ENCODE results near the gene SYNJ1. TPM values are rescaled to one million over a fixed set of nuclear protein-coding genes. Genes with fewer than 3 reads are reported as not detected.
"Not testable (repeated sequence)": the region's sequence is repeated elsewhere in the genome, so short reads cannot be mapped to it uniquely, and the experiment has no call there.

SYNJ1 gene
- total RNA-seq, 1 experiment from 2014 or later, result 10.2 TPM

DNA sequence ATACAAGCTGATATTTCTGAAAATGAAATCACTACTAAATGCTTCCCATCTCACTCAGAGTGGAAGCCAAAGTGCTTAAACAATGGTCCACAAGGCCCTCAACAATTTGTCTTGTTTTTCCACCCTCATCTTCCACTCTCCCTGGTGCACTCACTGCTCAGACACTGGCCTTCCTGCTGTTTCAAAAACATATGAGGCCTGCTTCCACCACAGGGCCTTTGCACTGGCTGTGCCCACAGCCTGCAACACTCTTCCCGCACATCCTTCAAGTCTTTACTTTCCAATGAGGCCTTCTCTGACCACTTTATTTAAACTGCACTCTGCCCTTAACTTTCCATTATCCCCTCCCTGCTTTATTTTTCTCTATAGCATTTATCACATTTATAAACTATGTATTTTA is 53.8 kb downstream of the SYNJ1 start:
- Mint-ChIP-seq H3K27me3 (ENCODE audit: unreplicated experiment) (no peaks in the 10 kb centered on the region), H3K9me3 (ENCODE audit: low read depth, unreplicated experiment) (no peaks in the 10 kb centered on the region), H3K27ac (ENCODE audit: unreplicated experiment) (no peak overlapping the region)

DNA sequence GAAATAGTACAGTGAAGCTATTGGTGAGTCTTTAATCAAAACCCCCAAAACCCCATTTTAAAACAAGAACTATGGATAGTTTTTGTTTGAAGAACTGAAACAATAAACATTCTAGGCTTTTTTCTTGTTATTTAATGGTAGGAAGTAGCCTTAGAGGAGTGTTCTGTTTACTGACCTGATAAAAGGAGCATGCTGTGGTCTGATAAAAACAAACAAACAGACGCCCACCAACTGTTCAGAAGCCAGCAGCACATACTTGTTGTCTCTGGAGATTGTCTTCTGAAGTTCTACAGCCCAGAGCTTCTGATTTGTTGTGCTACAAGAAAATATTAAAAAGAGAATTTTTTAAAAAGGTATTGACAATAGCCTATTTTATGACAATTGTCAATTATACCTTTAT is 61.6 kb downstream of the SYNJ1 start:
- Mint-ChIP-seq H3K36me3 (ENCODE audit: insufficient read depth, unreplicated experiment) (peaks cover 4% of the 10 kb centered on the region), H3K4me1 (ENCODE audit: low read depth, unreplicated experiment) (no peaks in the 10 kb centered on the region), H3K27me3 (ENCODE audit: unreplicated experiment) (no peaks in the 10 kb centered on the region), H3K9me3 (ENCODE audit: low read depth, unreplicated experiment) (peaks cover 4% of the 10 kb centered on the region), H3K4me3 (ENCODE audit: low read depth, unreplicated experiment) (no peak overlapping the region), H3K27ac (ENCODE audit: unreplicated experiment) (no peak overlapping the region)
- no peak for DNase-seq
- intact Hi-C loops (cut with micrococcal nuclease; ENCODE audit: unreplicated experiment), result no loop called here
- CTCF ChIA-PET, result no interaction called here
- TF ChIP-seq, protein P1, sequence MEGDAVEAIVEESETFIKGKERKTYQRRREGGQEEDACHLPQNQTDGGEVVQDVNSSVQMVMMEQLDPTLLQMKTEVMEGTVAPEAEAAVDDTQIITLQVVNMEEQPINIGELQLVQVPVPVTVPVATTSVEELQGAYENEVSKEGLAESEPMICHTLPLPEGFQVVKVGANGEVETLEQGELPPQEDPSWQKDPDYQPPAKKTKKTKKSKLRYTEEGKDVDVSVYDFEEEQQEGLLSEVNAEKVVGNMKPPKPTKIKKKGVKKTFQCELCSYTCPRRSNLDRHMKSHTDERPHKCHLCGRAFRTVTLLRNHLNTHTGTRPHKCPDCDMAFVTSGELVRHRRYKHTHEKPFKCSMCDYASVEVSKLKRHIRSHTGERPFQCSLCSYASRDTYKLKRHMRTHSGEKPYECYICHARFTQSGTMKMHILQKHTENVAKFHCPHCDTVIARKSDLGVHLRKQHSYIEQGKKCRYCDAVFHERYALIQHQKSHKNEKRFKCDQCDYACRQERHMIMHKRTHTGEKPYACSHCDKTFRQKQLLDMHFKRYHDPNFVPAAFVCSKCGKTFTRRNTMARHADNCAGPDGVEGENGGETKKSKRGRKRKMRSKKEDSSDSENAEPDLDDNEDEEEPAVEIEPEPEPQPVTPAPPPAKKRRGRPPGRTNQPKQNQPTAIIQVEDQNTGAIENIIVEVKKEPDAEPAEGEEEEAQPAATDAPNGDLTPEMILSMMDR (IDR thresholded peaks at IDR 0.05; ENCODE audit: unreplicated experiment), result no peak
- no TSS peak for BruUV-seq (replicated peaks)

More for the DNA sequence above, 53.8 kb downstream of the SYNJ1 start:
- TF ChIP-seq, protein P1 (IDR thresholded peaks at IDR 0.05; ENCODE audit: unreplicated experiment), result no peak
- CTCF ChIA-PET, result no interaction called here
- no TSS peak for BruUV-seq (replicated peaks)
- H3K36me3 Mint-ChIP-seq (ENCODE audit: insufficient read depth, unreplicated experiment), result no peaks in the 10 kb centered on the region
- no peaks in the 10 kb centered on the region for H3K4me1 Mint-ChIP-seq (ENCODE audit: low read depth, unreplicated experiment)
- DNase-seq, result no peak
- no peak overlapping the region for H3K4me3 Mint-ChIP-seq (ENCODE audit: low read depth, unreplicated experiment)
- intact Hi-C loops (cut with micrococcal nuclease; ENCODE audit: unreplicated experiment), result no loop called here

DNA sequence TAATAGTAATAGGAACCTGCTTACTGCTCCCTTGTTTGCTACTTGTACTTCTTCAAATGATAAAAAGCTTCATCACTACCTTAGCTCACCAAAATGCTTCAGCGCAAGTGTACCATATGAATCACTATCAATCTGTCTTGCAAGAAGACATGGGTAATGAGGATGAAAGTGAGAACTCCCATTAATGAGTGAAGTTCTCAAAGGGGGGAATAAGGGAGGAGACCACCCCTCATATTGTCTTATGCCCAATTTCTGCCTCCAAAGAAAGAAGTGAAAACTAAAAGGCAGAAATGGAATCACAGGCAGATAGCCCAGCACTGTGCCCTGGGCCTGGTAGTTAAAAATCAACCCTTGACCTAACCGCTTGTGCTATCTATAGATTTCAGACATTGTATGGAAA is 63.7 kb downstream of the SYNJ1 start:
- H3K27ac Mint-ChIP-seq (ENCODE audit: unreplicated experiment); DNase-seq; H3K36me3 Mint-ChIP-seq (ENCODE audit: insufficient read depth, unreplicated experiment); H3K27me3 Mint-ChIP-seq (ENCODE audit: unreplicated experiment); H3K4me3 Mint-ChIP-seq (ENCODE audit: low read depth, unreplicated experiment); H3K9me3 Mint-ChIP-seq (ENCODE audit: low read depth, unreplicated experiment); H3K4me1 Mint-ChIP-seq (ENCODE audit: low read depth, unreplicated experiment); intact Hi-C loops (cut with micrococcal nuclease; ENCODE audit: unreplicated experiment); CTCF ChIA-PET; BruUV-seq (replicated peaks): not testable (repeated sequence)

DNA sequence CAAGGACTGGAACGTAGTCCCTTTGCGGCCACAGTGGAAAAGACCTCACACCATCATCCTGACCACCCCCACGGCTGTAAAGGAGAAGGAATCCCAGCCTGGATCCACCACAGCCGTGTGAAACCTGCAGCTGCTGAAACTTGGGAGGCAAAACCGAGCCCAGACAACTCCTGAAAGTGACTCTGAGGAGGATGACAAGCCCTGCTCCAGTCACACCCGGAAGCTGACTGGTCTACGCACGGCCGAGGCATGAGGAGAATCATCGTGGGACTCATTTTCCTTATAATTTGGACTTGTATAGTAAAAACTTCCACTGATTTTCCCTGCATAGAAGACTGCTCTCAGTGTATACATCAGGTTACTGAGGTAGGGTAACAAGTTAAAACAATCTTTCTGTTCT is 65.8 kb downstream of the SYNJ1 start:
- intact Hi-C loops (cut with micrococcal nuclease; ENCODE audit: unreplicated experiment); H3K4me1 Mint-ChIP-seq (ENCODE audit: low read depth, unreplicated experiment); H3K9me3 Mint-ChIP-seq (ENCODE audit: low read depth, unreplicated experiment); H3K27me3 Mint-ChIP-seq (ENCODE audit: unreplicated experiment); H3K36me3 Mint-ChIP-seq (ENCODE audit: insufficient read depth, unreplicated experiment); CTCF ChIA-PET; DNase-seq; H3K4me3 Mint-ChIP-seq (ENCODE audit: low read depth, unreplicated experiment); BruUV-seq (replicated peaks); H3K27ac Mint-ChIP-seq (ENCODE audit: unreplicated experiment): not testable (repeated sequence)

DNA sequence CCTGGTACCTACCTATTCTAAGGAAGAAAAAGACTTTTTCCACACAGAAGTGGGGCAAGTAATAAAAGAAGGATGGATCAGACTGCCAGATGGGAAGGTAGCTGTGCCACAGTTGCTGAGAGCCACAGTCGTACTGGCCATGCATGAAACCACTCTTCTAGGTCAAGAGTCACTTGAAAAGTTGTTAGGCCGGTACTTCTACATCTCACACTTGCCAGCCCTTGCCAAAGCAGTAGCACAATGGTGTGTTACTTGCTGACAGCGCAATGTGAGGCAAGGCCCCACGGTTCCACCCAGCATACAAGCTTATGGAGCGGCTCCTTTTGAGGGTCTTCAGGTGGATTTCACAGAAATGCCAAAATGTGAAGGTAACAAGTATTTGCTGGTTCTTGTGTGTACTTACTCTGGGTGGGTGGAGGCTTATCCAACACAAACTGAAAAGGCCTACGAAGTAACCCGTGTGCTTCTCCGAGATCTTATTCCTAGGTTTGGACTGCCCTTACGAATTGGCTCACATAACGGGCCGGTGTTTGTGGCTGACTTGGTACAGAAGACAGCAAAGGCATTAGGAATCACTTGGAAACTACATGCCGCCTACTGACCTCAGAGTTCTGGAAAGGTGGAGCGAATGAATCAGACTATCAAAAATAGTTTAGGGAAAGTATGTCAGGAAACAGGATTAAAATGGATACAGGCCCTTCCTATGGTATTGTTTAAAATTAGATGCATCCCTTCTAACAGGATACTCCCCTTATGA is 66.6 kb downstream of the SYNJ1 start:
- peak; percentile 52 for DNase-seq
- H3K27me3 Mint-ChIP-seq (ENCODE audit: unreplicated experiment); H3K36me3 Mint-ChIP-seq (ENCODE audit: insufficient read depth, unreplicated experiment); BruUV-seq (replicated peaks); intact Hi-C loops (cut with micrococcal nuclease; ENCODE audit: unreplicated experiment); H3K4me1 Mint-ChIP-seq (ENCODE audit: low read depth, unreplicated experiment); H3K4me3 Mint-ChIP-seq (ENCODE audit: low read depth, unreplicated experiment); H3K9me3 Mint-ChIP-seq (ENCODE audit: low read depth, unreplicated experiment): not testable (repeated sequence)
- CTCF ChIA-PET, result interaction anchor here (0.9 to 1.4 kb wide), 2 partner anchors 10 to 165 kb away, joined by 3 to 9 read pairs; no protein-coding TSS in a partner anchor
- H3K27ac Mint-ChIP-seq (ENCODE audit: unreplicated experiment), result peak overlapping the region; percentile 50

DNA sequence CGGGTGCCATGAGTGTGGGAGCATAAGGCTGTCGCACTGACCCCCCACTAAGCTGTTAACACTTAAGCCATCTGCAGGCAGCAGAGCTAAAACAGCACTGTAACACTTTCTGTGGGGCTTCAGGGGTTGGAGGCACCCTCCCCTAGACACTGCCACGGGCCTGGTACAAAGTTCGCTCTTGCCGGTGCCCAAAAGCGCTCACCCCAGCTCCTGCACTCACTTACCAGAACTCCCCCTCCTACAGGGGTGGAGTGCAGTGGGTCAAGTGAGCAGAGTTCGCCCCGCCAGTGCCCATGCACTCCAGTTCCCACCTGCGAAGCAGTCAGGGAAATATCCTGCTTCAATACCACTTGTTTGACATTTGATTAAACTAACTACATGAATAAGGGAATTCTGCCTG is 69.3 kb downstream of the SYNJ1 start:
- CTCF ChIA-PET, result no interaction called here
- no peak overlapping the region for H3K4me3 Mint-ChIP-seq (ENCODE audit: low read depth, unreplicated experiment)

More for the DNA sequence above, 69.3 kb downstream of the SYNJ1 start:
- Mint-ChIP-seq H3K4me1 (ENCODE audit: low read depth, unreplicated experiment) (no peaks in the 10 kb centered on the region), H3K9me3 (ENCODE audit: low read depth, unreplicated experiment) (no peaks in the 10 kb centered on the region), H3K36me3 (ENCODE audit: insufficient read depth, unreplicated experiment) (peaks cover 9% of the 10 kb centered on the region), H3K27me3 (ENCODE audit: unreplicated experiment) (no peaks in the 10 kb centered on the region), H3K27ac (ENCODE audit: unreplicated experiment) (no peak overlapping the region)
- no peak for DNase-seq
- intact Hi-C loops (cut with micrococcal nuclease; ENCODE audit: unreplicated experiment), result loop anchor here (10.0 kb wide), 1 partner anchor 96 kb away; no protein-coding TSS in a partner anchor
- TF ChIP-seq, protein P1 (IDR thresholded peaks at IDR 0.05; ENCODE audit: unreplicated experiment), result no peak
- BruUV-seq (replicated peaks), result no TSS peak
